Uterus (tissue), 2 donors: ENCODE results near the gene PPP1R26.
"Not testable (repeated sequence)": the region's sequence is repeated elsewhere in the genome, so short reads cannot be mapped to it uniquely, and the experiment has no call there.

ENCODE experiments used
- CTCF ChIP-seq, 4 experiments: fragments of 200-600 bp in 2 of 4; fragments of 450-650 bp in 2 of 4; sonication (generic) in 2 of 4; IDR thresholded peaks; one replicate each; pipeline ENCODE4 v1.5.1; 2016 to 2019; ENCODE audit warnings: antibody characterized with exemption in 4 of 4, mild to moderate bottlenecking in 2 of 4, moderate library complexity in 1 of 4
- POLR2A ChIP-seq, 2 donors: fragments of 450-650 bp; IDR thresholded peaks; one replicate each; pipeline ENCODE4 v1.6.1; 2016; ENCODE audit warnings: antibody characterized with exemption in 2 of 2, mild to moderate bottlenecking in 1 of 2, moderate library complexity in 1 of 2

DNA sequence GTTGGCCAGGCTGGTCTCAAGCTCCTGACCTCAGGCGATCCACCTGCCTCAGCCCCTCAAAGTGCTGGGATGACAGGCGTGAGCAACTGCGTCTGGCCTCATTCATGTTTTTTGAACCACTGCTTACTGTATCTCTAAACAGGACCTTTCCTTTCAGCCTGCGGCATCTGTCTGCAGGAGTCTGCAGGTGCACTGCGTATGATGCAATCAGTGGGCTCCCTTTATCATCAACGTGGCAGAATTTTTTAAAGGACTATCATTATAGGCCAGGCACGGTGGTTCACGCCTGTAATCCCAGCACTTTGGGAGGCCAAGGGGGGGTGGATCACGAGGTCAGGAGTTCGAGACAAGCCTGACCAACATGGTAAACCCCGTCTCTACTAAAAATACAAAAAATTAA lies 30.1 kb upstream of the PPP1R26 start:
- TF ChIP-seq CTCF, POLR2A (IDR thresholded peaks at IDR 0.05): not testable (repeated sequence)
